ENCODE results near the gene MAMDC4.
A peak's percentile ranks its signal among the peaks of the same experiment; 100 is the strongest.

MAMDC4 gene

GRCh38 chr9:136857581-136858412 is 5.7 kb downstream of the MAMDC4 start:
- no peak for TF ChIP-seq CTCF (conservative IDR thresholded peaks at IDR 0.05)
- TF ChIP-seq ZFX (IDR thresholded peaks at IDR 0.05), result no peak
- peak overlapping the region; percentile 89 for H3K27ac ChIP-seq

- peak overlapping the region; percentile 89 for H3K27ac ChIP-seq
- TF ChIP-seq ZFX (IDR thresholded peaks at IDR 0.05) (no peak), CTCF (conservative IDR thresholded peaks at IDR 0.05) (no peak)
These were observed 6.3 kb downstream of the MAMDC4 start for GRCh38 chr9:136858452-136858843.

- peak overlapping the region; percentile 89 for H3K27ac ChIP-seq
- TF ChIP-seq CTCF (conservative IDR thresholded peaks at IDR 0.05) (no peak), ZFX (IDR thresholded peaks at IDR 0.05) (no peak; the same call in 1 of the 2 replicates)
These were observed 7.0 kb downstream of the MAMDC4 start for GRCh38 chr9:136858844-136859757.

GRCh38 chr9:136860529-136860928 is 8.4 kb downstream of the MAMDC4 start:
- no peak for TF ChIP-seq ZFX (IDR thresholded peaks at IDR 0.05)
- TF ChIP-seq CTCF (conservative IDR thresholded peaks at IDR 0.05), result no peak
- H3K27ac ChIP-seq, result no peak overlapping the region; the same call in 1 of the 2 replicates

GRCh38 chr9:136860933-136861873 is 9.1 kb downstream of the MAMDC4 start:
- H3K27ac ChIP-seq, result no peak overlapping the region
- no peak for TF ChIP-seq CTCF (conservative IDR thresholded peaks at IDR 0.05)
- TF ChIP-seq ZFX (IDR thresholded peaks at IDR 0.05), result 0 out of 2 replicates have a peak, but pooled peaks have one; percentile 16

- H3K27ac ChIP-seq, result no peak overlapping the region
- TF ChIP-seq CTCF (conservative IDR thresholded peaks at IDR 0.05) (no peak), ZFX (IDR thresholded peaks at IDR 0.05) (no peak)
These were observed 9.8 kb downstream of the MAMDC4 start for GRCh38 chr9:136861874-136862457.
